NB4 (cell line): ENCODE measurements around the gene ERBIN.

Source experiments
- DNase-seq: peaks from one replicate; pipeline ENCODE4 v3.0.0; 2010; ENCODE audit warnings: low read depth
- H3K4me3 ChIP-seq: one replicate; pipeline ENCODE4 v1.5.1; 2011; ENCODE audit warnings: mild to moderate bottlenecking, low read depth, low read length, moderate library complexity
- MYC ChIP-seq: IDR thresholded peaks from 2 replicates; pipeline ENCODE4 v1.6.1; 2011; ENCODE audit warnings: low read depth, low read length
- POLR2A ChIP-seq: IDR thresholded peaks from 2 replicates; pipeline ENCODE4 v1.6.1; 2011; ENCODE audit warnings: mild to moderate bottlenecking; ENCODE audit not compliant: insufficient read length; ENCODE audit errors: extremely low read depth
- TF ChIP-seq, protein P1 (sequence below): IDR thresholded peaks from 2 replicates; pipeline ENCODE4 v1.6.1; 2011; ENCODE audit warnings: low read depth, low read length
- TF ChIP-seq, protein P2 (sequence below): IDR thresholded peaks from one replicate; pipeline ENCODE4 v1.5.1; 2012; ENCODE audit warnings: low read depth, low read length

ERBIN gene

DNA sequence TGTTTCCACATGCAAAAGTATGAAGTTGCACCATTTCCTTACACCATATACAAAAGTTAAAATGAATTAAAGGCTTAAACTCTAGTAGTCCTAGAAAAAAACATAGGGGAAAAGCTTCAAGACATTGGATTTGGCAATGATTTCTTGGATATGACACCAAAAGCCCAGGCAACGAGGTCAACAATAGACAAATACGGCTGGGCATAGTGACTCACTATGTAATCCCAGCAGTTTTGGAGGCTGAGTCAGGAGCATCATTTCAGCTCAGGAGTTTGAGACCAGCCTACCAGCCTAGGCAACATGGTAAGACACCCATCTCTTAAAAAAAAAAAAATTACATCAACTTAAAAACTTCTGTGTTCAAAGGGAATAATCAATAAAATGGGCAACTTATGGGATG, 186.8 kb downstream of the ERBIN start:
- TF ChIP-seq MYC (no peak), POLR2A (no peak)
- TF ChIP-seq, protein P1, sequence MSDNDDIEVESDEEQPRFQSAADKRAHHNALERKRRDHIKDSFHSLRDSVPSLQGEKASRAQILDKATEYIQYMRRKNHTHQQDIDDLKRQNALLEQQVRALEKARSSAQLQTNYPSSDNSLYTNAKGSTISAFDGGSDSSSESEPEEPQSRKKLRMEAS, result no peak
- TF ChIP-seq, protein P2, sequence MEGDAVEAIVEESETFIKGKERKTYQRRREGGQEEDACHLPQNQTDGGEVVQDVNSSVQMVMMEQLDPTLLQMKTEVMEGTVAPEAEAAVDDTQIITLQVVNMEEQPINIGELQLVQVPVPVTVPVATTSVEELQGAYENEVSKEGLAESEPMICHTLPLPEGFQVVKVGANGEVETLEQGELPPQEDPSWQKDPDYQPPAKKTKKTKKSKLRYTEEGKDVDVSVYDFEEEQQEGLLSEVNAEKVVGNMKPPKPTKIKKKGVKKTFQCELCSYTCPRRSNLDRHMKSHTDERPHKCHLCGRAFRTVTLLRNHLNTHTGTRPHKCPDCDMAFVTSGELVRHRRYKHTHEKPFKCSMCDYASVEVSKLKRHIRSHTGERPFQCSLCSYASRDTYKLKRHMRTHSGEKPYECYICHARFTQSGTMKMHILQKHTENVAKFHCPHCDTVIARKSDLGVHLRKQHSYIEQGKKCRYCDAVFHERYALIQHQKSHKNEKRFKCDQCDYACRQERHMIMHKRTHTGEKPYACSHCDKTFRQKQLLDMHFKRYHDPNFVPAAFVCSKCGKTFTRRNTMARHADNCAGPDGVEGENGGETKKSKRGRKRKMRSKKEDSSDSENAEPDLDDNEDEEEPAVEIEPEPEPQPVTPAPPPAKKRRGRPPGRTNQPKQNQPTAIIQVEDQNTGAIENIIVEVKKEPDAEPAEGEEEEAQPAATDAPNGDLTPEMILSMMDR, result no peak
- no peak overlapping the region for H3K4me3 ChIP-seq
- DNase-seq, result no peak

GRCh38 chr5:66118304-66118703, 191.9 kb downstream of the ERBIN start:
- DNase-seq, result no peak
- no peak overlapping the region for H3K4me3 ChIP-seq
- TF ChIP-seq POLR2A (no peak), MYC (no peak)
- TF ChIP-seq, protein P1, result no peak
- TF ChIP-seq, protein P2, result no peak

DNA sequence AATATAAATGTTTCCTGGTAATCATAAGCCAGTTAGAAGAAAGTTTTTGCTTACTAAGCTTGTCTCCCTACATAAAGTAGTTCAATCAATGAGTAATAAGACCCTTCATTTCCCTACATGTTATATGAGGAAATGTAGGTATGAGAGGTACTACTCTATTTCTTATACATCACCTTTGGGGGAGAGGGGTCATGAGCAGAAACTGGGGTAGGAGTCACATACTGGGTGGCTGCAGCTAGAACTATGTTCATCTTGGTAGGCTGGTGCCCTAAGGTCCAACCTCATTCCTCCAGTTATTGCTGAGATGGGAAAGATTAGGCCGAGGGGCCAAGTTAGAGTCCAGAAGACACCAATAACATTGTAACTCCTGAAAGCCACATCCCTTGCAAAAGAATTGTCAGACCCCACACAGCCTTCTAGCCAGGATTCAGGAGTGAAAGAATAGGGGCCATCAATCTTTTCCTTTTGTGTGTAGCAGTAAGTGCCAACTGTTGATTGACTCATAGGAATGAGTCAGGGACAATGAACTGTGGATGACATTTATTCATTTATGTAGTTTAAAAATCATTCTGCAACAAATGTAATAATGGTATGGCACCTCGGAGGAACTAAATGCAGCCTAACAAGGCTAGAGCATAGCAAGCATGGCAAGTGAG, 196.1 kb downstream of the ERBIN start:
- no peak for DNase-seq
- no peak for TF ChIP-seq POLR2A
- TF ChIP-seq, protein P2, result no peak

DNA sequence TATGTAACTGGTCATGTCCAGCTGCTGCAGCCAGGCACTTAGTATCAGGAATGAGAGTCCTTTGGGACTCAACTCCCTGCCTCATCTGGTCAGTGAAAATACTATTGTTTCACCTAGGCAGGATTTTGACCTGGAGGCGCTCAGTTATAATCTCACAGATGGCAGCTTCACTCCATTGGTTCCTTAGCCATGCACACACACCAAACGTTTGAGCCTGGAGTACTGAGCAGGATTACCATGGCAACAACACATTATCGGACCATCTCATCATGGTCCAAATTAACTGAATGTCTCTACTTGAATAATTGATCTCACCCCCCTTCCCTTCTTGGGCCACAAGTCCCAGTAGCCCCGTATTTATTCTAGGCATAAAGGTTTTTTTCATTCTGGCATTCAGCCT, 202.8 kb downstream of the ERBIN start:
- no peak for DNase-seq
- H3K4me3 ChIP-seq, result no peak overlapping the region
- TF ChIP-seq POLR2A (no peak), MYC (no peak)
- TF ChIP-seq, protein P2, result no peak
- TF ChIP-seq, protein P1, result no peak

More for the DNA sequence above, 196.1 kb downstream of the ERBIN start:
- H3K4me3 ChIP-seq, result no peak overlapping the region

GRCh38 chr5:66130493-66130892, 204.1 kb downstream of the ERBIN start:
- no peak for DNase-seq
- TF ChIP-seq MYC, result no peak
- TF ChIP-seq, protein P2, result no peak
- TF ChIP-seq POLR2A, result no peak
- TF ChIP-seq, protein P1, result no peak

More at GRCh38 chr5:66130493-66130892, 204.1 kb downstream of the ERBIN start:
- no peak overlapping the region for H3K4me3 ChIP-seq
